GM20000 (cell line): ENCODE results near the gene NCOA7.
A peak's percentile ranks its signal among the peaks of the same experiment; 100 is the strongest.
"Not testable (repeated sequence)": the region's sequence is repeated elsewhere in the genome, so short reads cannot be mapped to it uniquely, and the experiment has no call there.

Experiments
- DNase-seq: peaks from one replicate; pipeline ENCODE4 v3.0.0; 2012; ENCODE audit warnings: low spot score
- TF ChIP-seq, protein P1 (sequence below): IDR thresholded peaks from 2 replicates; pipeline ENCODE4 v1.5.1; 2012; ENCODE audit warnings: mild to moderate bottlenecking, control low read depth; ENCODE audit errors: extremely low read depth, missing control alignments

NCOA7 gene

DNA sequence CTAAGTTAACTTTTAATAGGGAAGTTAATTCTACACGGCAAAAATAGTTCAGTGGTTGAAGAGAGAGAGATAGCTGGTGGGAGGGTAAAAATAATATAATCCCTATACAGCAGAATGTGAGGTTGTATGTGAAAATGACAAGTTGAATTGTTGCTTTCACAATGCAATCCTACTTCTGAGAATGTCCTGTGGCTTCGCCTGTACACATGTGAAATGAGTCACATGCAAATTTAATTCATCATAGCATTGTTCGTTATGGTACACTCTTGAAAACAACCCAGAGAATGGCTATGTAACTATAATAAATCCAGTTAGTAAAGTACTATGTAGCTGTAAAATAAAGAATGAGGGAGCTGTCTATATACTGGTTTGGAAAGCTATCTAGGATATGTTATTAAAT, 119.8 kb downstream of the NCOA7 start:
- TF ChIP-seq, protein P1, sequence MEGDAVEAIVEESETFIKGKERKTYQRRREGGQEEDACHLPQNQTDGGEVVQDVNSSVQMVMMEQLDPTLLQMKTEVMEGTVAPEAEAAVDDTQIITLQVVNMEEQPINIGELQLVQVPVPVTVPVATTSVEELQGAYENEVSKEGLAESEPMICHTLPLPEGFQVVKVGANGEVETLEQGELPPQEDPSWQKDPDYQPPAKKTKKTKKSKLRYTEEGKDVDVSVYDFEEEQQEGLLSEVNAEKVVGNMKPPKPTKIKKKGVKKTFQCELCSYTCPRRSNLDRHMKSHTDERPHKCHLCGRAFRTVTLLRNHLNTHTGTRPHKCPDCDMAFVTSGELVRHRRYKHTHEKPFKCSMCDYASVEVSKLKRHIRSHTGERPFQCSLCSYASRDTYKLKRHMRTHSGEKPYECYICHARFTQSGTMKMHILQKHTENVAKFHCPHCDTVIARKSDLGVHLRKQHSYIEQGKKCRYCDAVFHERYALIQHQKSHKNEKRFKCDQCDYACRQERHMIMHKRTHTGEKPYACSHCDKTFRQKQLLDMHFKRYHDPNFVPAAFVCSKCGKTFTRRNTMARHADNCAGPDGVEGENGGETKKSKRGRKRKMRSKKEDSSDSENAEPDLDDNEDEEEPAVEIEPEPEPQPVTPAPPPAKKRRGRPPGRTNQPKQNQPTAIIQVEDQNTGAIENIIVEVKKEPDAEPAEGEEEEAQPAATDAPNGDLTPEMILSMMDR, result no peak
- DNase-seq, result peak; percentile 54

DNA sequence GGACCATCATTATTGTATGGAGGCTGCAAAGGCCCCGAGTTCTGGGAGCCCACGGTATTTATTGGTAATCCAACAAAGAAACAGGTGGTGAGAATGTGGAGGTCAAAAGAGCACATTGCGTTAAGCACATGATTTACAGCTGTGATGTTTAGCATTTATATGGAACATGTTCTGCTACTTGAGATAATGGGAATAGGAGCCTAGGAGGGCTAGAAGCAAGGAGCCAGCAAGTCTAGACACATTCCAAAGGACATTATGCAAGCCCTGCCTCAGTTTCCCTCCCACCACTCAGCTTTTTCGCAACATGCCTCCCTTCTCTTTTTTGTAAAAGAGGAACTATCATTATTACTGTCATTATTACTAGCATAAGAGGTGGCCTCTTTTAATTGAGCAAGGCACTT, 120.3 kb downstream of the NCOA7 start:
- DNase-seq, result not testable (repeated sequence)

DNA sequence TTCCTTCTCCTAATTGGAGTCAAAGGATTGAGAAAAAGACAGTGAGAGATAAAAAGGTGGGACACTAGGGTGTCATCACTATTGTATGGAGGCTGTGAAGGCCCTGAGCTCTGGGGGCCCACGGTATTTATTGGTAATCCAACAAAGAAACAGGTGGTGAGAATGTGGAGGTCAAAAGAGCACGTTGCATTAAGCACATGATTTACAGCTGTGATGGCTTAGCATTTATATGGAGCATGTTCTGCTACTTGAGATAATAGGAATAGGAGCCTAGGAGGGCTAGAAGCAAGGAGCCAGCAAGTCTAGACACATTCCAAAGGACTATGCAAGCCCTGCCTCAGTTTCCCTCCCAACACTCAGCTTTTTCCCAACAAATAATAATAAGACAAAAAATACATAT, 121.7 kb downstream of the NCOA7 start:
- not testable (repeated sequence) for DNase-seq

DNA sequence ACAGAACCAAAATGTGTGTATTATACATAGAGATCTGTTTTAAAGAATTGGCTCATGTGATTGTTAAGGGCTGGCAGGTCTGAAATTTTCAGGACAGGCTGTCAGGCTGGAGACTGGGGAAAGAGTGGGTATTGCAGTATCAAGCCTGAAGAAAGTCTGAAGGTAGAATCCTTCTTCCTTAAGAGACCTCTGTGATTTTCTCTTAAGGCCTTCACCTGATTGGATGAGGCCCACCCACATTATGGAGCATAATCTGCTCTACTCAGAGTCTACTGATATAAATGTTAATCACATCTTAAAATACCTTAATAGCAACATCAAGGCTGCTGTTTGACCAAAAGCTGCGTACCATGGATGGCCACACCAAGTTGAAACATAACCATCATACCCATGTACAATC, 122.4 kb downstream of the NCOA7 start:
- TF ChIP-seq, protein P1, result no peak
- no peak for DNase-seq

DNA sequence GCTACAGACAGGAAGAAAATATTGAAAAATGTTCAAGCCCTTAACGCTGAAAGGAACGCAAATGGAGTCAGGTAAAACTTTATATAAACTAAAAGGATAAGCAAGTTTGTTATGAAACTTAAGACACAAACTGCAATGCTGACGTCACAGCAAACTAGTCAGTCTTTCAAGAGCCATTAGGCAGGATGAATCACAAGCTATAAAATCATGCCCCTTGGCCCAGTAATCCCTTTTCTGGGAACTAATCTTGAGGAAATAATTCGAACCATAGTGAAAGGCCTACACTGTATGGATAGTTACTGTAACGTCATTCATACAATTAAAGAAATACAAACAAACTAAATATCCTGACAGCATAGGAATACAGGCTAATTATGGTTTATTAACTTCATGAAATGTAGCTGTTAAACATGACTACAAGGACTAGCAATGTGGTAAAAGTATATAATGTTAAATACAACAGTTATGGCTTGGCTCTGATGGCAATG, 123.1 kb downstream of the NCOA7 start:
- DNase-seq, result no peak
- TF ChIP-seq, protein P1, result no peak

DNA sequence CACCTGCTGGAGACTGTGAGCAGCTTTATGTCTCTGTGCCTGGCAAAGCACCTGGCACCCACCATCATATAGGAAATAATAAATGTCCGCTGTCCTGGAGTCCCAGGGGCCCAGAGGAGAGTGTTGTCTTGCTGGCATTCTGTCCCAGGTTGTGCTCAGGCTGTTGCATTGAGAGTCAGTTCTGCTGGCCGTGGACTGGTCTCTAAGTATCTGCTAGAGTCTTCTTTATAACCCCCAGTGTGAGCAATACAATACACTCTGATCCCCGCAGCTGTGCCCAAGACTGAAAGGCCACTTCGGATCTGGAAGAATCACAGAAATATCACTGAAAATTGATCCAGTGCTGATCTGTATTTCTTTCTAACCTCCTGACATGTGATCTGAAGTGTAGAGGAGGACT, 127.5 kb downstream of the NCOA7 start:
- DNase-seq, result no peak
- TF ChIP-seq, protein P1, result no peak

DNA sequence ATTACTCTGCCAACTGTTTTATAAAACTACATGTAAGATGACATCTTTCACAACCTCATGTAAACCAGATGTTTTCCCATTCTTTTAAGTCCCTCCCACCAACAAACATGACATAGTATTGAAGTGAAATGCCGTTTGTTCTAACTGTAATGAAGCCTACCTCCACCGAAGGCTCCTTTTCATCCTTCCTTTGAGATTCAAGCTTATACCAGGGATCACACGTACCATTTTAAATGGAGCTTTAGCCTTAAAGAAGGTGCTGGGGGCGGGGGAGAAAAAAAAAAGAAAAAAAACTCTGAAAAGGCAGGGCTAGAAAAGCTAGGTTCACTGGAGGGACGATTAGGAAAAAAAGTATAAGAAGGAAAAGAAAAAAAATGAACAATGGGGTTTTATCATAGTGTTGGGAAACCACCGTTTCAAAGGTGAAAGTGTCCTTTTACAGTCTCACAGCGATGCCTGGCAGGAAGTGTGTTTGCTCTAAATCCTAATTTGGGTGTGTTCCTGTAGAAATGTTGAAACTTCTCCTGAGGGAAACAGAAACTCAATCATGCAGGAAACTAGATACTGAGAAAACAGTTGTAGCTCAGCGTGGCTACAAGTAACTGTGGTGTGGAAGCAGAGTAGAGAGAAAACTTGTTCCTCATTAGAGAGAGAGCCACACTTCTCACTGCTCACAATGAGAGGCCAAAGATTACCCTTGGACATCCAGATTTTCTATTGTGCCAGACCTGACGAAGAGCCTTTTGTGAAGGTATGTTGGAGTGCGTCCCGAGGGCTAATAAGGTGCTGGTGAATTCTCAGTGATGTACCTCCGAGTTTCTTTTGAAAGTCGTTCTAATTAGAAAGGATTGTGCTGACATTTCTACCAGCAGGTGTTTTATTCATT, 128.2 kb downstream of the NCOA7 start:
- TF ChIP-seq, protein P1, result no peak
- peak; percentile 70 for DNase-seq

DNA sequence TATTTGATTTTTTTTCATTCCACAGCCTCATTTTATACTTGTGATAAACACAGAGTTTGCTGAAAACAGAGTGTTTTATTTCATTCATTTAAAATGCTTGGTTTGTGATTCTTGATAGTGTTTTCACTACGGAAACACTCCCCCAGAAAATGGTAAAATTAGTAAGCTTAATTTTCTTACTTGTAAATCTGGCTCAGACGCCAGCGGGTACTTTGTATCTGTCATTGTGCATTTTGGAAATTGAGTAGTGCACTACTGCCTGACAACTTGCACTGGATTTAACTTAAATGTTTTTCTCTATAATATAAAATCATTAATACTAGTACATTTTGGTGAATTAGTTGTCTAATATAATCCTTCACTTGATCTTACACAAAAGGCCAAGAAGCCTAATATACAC, 128.9 kb downstream of the NCOA7 start:
- no peak for DNase-seq
- TF ChIP-seq, protein P1, result no peak
